ENCODE results near the gene COL27A1.

GRCh38 chr9:114347675-114348074 lies 192.3 kb downstream of the COL27A1 start:
- no peak for TF ChIP-seq FOXM1 (IDR thresholded peaks at IDR 0.05; ENCODE audit: low read depth)
- TF ChIP-seq POLR2AphosphoS5 (IDR thresholded peaks at IDR 0.05; ENCODE audit: low read depth, low read length), result no peak
- TF ChIP-seq EZH2phosphoT487 (IDR thresholded peaks at IDR 0.05; ENCODE audit: borderline replicate concordance, low read depth), result no peak
- no peak for TF ChIP-seq CTCF (IDR thresholded peaks at IDR 0.05)
- no peak for TF ChIP-seq TEAD4 (IDR thresholded peaks at IDR 0.05; ENCODE audit: borderline replicate concordance, insufficient read depth)
- no peak for TF ChIP-seq TCF12 (IDR thresholded peaks at IDR 0.05)
- no peak for TF ChIP-seq MAX (IDR thresholded peaks at IDR 0.05; ENCODE audit: low read depth)
- no peak for TF ChIP-seq GABPA (IDR thresholded peaks at IDR 0.05; ENCODE audit: low read depth)
- TF ChIP-seq ELF1 (IDR thresholded peaks at IDR 0.05), result no peak
- TF ChIP-seq CHD2 (IDR thresholded peaks at IDR 0.05; ENCODE audit: low read length, partially characterized antibody), result no peak
- no peak for TF ChIP-seq USF1 (IDR thresholded peaks at IDR 0.05; ENCODE audit: borderline replicate concordance, low read depth)
- TF ChIP-seq ZBTB33 (IDR thresholded peaks at IDR 0.05; ENCODE audit: borderline replicate concordance, low read depth), result no peak
- no peak for TF ChIP-seq NFIC (IDR thresholded peaks at IDR 0.05; ENCODE audit: borderline replicate concordance)
